Stimulated activated CD8-positive, alpha-beta memory T cell treated with anti-CD3 and anti-CD28 coated beads, Interleukin-4, amount 100 ng/mL, for 24 hours (primary cell): ENCODE results near the gene ENTPD8.
A peak's percentile ranks its signal among the peaks of the same experiment; 100 is the strongest.
"Not testable (repeated sequence)": the region's sequence is repeated elsewhere in the genome, so short reads cannot be mapped to it uniquely, and the experiment has no call there.

Source experiments
- DNase-seq: peaks from one replicate; pipeline ENCODE4 v3.0.0-alpha.2; 2020; ENCODE audit warnings: low read depth

Gene ENTPD8

GRCh38 chr9:137476856-137477255, 35.7 kb upstream of the ENTPD8 start:
- no peak for DNase-seq

GRCh38 chr9:137475666-137476065, 34.5 kb upstream of the ENTPD8 start:
- DNase-seq: no peak

- DNase-seq: no peak
These were observed 33.1 kb upstream of the ENTPD8 start for GRCh38 chr9:137474271-137474670.

GRCh38 chr9:137470785-137471184, 29.6 kb upstream of the ENTPD8 start:
- no peak for DNase-seq

GRCh38 chr9:137467896-137468295, 26.7 kb upstream of the ENTPD8 start:
- no peak for DNase-seq

GRCh38 chr9:137467161-137467581, 26.0 kb upstream of the ENTPD8 start:
- no peak for DNase-seq

GRCh38 chr9:137466389-137467085, 25.4 kb upstream of the ENTPD8 start:
- not testable (repeated sequence) for DNase-seq

- DNase-seq: no peak
These were observed 24.7 kb upstream of the ENTPD8 start for GRCh38 chr9:137465720-137466388.

GRCh38 chr9:137465000-137465719, 24.0 kb upstream of the ENTPD8 start:
- DNase-seq: no peak

- no peak for DNase-seq
These were observed 23.3 kb upstream of the ENTPD8 start for GRCh38 chr9:137464291-137464999.

- no peak for DNase-seq
These were observed 22.8 kb upstream of the ENTPD8 start for GRCh38 chr9:137463931-137464290.

- no peak for DNase-seq
These were observed 22.1 kb upstream of the ENTPD8 start for GRCh38 chr9:137462986-137463930.

GRCh38 chr9:137462396-137462985, 21.3 kb upstream of the ENTPD8 start:
- no peak for DNase-seq

GRCh38 chr9:137461663-137462395, 20.7 kb upstream of the ENTPD8 start:
- peak; percentile 77 for DNase-seq

GRCh38 chr9:137461316-137461662, 20.1 kb upstream of the ENTPD8 start:
- no peak for DNase-seq

GRCh38 chr9:137460363-137461315, 19.5 kb upstream of the ENTPD8 start:
- DNase-seq: no peak

GRCh38 chr9:137459601-137460362, 18.6 kb upstream of the ENTPD8 start:
- DNase-seq: no peak

GRCh38 chr9:137459152-137459600, 18.0 kb upstream of the ENTPD8 start, which contains the start of gene NSMF:
NSMF (minus strand) TSS chr9:137459334; CDS start chr9:137459102, 232 bp downstream.
- DNase-seq: peak; percentile 89
